HG02623 (cell line): ENCODE results near the gene UBASH3B.
A peak's percentile ranks its signal among the peaks of the same experiment; 100 is the strongest.

Experiments
- ATAC-seq: cut with Tn5 transposase; IDR thresholded peaks from one replicate; pipeline ENCODE4 v1.9.1; 2021; ENCODE audit warnings: moderate library complexity; ENCODE audit not compliant: unreplicated experiment

UBASH3B gene

GRCh38 chr11:122754028-122754427 lies 98.5 kb downstream of the UBASH3B start:
- no peak for ATAC-seq

- peak; percentile 48 for ATAC-seq
Observed at GRCh38 chr11:122754553-122755322, 99.2 kb downstream of the UBASH3B start.

- ATAC-seq: no peak
Observed at GRCh38 chr11:122755409-122755808, 99.9 kb downstream of the UBASH3B start.

DNA sequence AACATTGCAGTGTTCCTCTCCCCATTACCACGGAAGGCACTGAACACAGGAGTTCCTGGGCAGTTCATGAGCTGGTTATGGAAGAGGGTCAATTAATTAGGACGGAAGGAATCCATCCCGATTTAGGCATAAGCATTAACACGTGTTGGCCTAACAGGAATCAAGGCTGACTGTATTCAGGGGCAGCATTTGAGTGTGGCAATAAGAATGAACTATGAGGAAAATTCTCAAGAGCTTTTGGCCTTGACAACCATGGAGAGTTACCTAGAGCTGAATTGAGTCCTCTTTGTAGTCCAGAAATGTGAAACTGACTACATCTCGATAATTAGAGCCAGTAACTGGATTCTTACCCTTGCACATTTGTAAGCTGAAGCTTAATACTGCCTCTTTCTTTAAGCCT lies 100.4 kb downstream of the UBASH3B start:
- no peak for ATAC-seq

GRCh38 chr11:122756417-122756816 lies 100.9 kb downstream of the UBASH3B start:
- ATAC-seq: peak; percentile 77

DNA sequence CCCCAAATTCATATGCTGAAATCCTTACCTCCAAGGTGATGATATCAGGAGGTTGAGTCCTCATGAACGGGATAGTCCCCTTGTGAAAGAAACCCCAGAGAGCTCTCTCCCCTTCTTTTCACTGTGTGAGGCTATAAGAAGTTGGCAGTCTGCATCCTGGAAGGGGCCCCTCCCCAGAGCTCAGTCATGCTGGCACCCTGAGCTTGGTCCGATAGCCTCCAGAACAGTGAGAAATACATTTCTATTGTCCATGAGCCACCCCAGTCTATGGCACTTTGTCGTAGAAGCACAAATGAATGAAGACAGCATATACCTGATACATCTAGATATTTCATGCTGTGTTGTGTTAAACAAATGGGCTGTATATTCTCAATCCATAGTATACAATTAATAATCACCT lies 101.7 kb downstream of the UBASH3B start:
- no peak for ATAC-seq

- no peak for ATAC-seq
Observed at GRCh38 chr11:122758339-122758738, 102.8 kb downstream of the UBASH3B start.

- no peak for ATAC-seq
Observed at GRCh38 chr11:122758974-122759373, 103.5 kb downstream of the UBASH3B start.

DNA sequence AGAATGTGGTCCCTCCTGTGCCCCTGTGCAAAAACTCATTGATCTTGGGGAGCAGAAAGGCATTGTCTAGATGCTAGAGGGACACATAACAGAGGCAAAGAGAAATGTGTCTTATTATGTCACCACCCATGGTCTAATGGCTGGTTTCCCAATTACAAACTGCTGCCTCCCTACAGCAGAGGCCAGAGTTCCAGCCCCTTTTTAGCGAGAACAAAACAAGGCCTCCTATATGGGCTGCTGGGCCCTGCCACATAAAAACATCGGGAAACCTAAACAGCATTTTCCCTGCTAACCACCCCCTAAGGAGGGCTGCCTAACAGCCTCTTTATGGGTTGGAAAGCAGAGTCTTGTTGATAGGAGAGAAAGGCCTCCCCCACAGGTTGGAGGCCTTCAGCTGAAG lies 107.6 kb downstream of the UBASH3B start:
- ATAC-seq: no peak

- ATAC-seq: no peak
Observed at GRCh38 chr11:122764371-122765090, 109.0 kb downstream of the UBASH3B start.

DNA sequence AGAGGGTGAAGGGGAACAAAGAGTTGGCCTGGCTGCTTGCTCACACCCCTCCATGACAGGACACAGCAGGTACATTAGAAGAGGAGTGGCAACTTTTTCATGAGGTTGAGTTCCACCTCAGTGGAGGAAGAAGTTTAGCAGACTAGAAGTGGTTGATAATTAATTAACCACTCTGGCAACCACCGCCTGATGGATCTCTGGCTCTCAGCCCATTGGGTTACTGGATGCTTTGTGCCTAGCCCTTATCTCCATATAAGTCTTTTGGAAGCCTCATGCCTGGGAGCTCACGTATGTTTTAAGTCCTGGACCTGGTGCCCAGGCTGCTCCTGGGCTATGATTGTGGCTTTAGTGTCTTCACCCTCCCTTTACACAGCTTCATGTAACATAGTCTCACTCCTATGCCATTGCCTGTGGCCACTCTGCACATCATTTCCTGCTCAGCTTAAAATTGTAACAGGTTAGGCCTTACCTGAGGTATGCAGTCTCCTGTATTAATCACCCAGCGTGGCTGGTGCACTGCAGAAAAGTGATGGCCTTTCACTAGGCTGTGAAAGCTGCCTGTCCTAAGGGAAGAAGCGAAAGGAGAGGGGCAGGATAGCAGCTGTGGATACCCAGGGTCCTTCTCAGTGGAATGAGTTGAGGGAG lies 110.1 kb downstream of the UBASH3B start:
- no peak for ATAC-seq

- ATAC-seq: no peak
Observed at GRCh38 chr11:122769126-122769780, 113.7 kb downstream of the UBASH3B start.

DNA sequence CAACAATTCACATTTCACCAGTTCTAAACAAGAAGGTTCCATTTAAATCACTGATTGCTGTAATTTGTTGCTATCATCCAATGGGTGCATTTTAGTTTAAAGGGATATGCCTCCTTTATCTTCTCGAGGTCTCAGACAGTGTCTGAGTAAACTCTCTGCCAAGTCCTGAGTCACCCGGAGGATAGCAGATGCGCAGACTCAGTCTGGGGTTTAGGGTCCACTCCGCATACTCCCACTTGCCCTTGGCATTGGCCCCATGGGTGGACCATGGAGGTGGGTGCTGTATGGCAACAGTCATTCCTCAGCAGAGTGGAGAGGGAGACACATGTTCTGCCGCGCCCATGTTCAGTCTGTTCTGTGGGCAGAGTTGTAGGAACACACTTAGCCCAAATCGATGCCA lies 117.4 kb downstream of the UBASH3B start:
- ATAC-seq: no peak

- ATAC-seq: no peak
Observed at GRCh38 chr11:122773781-122774266, 118.3 kb downstream of the UBASH3B start.

GRCh38 chr11:122775675-122776271 lies 120.3 kb downstream of the UBASH3B start:
- ATAC-seq: no peak

DNA sequence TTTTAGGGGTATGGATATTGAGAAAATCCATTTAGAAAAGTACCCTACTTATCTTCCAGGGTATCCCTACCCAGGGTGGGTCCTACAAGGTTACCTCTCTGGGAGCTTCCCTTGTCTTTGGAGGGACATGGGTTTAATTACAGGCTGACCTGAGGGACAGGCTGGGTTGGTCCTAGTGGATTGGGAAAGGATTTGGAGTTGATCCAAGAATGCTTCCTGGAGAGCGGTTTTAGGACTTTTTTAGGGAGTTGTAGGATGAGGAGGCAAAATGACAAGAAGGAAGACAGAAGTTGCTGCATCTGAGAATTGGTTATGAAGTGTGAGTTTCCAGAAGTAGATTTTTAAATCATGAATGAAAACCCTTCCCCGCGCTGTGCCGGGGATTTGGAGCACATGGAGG lies 121.0 kb downstream of the UBASH3B start:
- no peak for ATAC-seq

GRCh38 chr11:122777343-122777742 lies 121.8 kb downstream of the UBASH3B start:
- no peak for ATAC-seq

GRCh38 chr11:122778148-122778547 lies 122.6 kb downstream of the UBASH3B start:
- no peak for ATAC-seq

DNA sequence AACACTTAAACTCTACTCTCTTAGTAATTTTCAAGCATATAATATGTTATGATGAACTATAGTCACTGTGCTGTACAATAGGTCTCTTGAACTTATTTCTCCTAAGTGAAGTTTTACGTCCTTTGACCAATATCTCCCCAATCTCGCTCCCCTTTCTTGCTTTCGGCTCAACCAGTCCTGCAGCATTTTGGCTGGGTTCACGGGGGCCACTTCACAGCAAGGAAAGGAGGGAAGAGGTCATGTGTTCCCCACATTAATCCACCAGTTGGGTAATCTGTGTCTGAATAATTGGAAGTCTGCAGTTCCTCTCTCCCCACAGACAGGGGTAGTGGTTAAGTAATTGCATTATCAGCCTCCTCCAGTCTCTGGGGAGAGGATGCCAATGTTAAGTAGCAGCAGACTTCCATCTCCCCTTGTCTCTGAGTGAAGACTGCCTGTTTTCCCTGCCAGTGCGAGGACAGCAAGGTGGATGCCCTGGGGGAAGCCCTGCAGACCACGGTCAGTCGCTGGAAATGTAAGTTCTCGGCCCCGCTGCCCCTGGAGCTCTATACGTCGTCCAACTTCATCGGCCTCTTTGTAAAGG lies 123.6 kb downstream of the UBASH3B start:
- no peak for ATAC-seq

- ATAC-seq: no peak
Observed at GRCh38 chr11:122780296-122780949, 124.9 kb downstream of the UBASH3B start.
